Measurements from ENCODE around the gene ACAA2.

DNA sequence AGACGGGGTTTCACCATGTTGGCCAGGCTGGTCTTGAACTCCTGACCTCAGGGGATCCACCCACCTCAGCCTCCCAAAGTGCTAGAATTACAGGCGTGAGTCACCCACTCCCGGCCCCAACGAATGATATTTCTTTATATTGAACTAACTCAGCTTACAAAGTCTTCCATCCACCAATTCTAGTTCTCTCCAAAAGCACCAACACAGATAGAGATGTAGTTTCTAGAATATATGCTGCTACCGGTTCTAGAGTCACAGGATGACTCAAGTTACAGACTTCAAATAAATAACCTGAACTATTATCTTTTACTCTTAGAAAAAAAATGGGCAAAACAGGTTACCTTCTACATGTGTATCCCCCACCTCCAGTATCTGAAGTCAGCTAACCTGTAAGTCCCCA, 9.2 kb downstream of the ACAA2 start:
- TF ChIP-seq CTCF (IDR thresholded peaks at IDR 0.05; ENCODE audit: poor library complexity) (no peak), EZH2 (IDR thresholded peaks at IDR 0.05; ENCODE audit: borderline replicate concordance) (no peak)
